ENCODE measurements around the gene KREMEN1.

KREMEN1 gene

DNA sequence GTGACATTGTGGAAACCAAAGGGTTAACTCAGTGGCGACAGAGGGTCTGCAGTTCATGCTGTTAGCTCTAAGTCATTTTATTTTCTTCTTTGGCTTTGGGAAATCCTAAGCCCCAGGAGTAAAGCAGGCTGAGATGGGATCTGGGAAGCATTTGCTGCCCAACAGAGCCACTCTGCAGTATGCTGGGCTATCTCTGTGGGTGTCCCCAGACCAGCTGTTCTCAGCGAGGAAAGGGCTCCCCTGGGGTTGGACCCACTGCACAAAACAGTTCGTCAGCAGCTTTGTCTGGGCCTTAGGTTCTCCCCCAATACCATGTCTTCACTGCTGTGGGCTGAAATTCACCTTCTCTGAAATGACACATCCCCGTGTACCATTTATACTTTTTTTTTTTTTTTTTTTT is 34.0 kb downstream of the KREMEN1 start:
- no peaks in the 10 kb centered on the region for H3K9me3 ChIP-seq (ENCODE audit: control insufficient read depth in 1 of 2, low read length in 2 of 2)
- no peak overlapping the region for H3K4me3 ChIP-seq (ENCODE audit: low read depth in 1 of 2, low read length in 2 of 2)
- H3K27ac ChIP-seq (ENCODE audit: low read depth, low read length), result no peak overlapping the region
- no peaks in the 10 kb centered on the region for H3K27me3 ChIP-seq (ENCODE audit: control insufficient read depth in 1 of 2, insufficient read depth in 2 of 2, low read length in 2 of 2)
- no peaks in the 10 kb centered on the region for H3K36me3 ChIP-seq (ENCODE audit: control insufficient read depth in 1 of 2, insufficient read depth in 2 of 2, low read length in 2 of 2)
- no peak overlapping the region for H3K9ac ChIP-seq (ENCODE audit: low read depth in 1 of 2, low read length in 2 of 2)
- H3K4me1 ChIP-seq (ENCODE audit: control insufficient read depth in 1 of 2, insufficient read depth in 2 of 2, low read length in 2 of 2), result peaks cover 0 to 10% of the 10 kb centered on the region in 2 donors

DNA sequence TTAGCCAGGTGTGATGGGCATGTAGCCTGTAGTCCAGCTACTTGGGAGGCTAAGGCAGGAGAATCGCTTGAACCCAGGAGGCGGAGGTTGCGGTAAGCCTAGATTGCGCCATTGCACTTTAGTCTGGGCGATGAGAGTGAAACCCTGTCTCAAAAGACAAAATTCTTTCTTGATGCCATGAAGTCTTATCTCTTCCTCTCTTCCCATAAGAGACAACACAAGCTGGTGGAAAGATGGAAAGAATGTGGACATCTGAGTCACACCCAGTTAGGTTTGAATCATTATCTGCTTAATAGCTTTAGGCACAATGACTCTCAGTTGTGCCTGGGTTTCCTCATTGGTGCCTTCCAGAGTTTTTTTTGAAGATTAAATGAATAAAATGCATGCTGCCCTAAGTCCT is 35.3 kb downstream of the KREMEN1 start:
- Histone ChIP-seq H3K27me3 (ENCODE audit: control insufficient read depth in 1 of 2, insufficient read depth in 2 of 2, low read length in 2 of 2) (no peaks in the 10 kb centered on the region), H3K4me1 (ENCODE audit: control insufficient read depth in 1 of 2, insufficient read depth in 2 of 2, low read length in 2 of 2) (peaks cover 0 to 10% of the 10 kb centered on the region in 2 donors), H3K9me3 (ENCODE audit: control insufficient read depth in 1 of 2, low read length in 2 of 2) (no peaks in the 10 kb centered on the region), H3K9ac (ENCODE audit: low read depth in 1 of 2, low read length in 2 of 2) (no peak overlapping the region), H3K36me3 (ENCODE audit: control insufficient read depth in 1 of 2, insufficient read depth in 2 of 2, low read length in 2 of 2) (no peaks in the 10 kb centered on the region), H3K27ac (ENCODE audit: low read depth, low read length) (no peak overlapping the region), H3K4me3 (ENCODE audit: low read depth in 1 of 2, low read length in 2 of 2) (no peak overlapping the region)

DNA sequence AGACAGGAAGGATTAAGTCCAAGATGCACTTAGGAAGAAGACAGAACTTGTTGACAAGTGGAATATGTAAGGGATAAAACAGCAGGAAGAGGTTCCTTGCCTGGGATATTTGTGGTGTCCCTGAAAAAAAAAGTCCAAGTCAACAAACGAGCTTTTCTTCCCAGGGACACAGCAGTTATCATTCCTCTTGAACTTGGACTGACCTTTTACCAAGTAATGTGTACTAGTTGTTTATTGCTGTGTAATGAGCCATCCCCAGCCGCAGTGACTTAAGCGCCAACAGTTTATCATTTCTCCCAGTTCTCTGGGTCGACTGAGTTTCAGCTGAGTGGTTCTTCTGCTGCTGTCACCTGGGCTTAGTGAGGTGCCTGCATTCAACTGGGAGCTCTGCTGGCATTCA is 37.0 kb downstream of the KREMEN1 start:
- Histone ChIP-seq H3K4me3 (ENCODE audit: low read depth in 1 of 2, low read length in 2 of 2) (no peak overlapping the region), H3K27ac (ENCODE audit: low read depth, low read length) (no peak overlapping the region), H3K27me3 (ENCODE audit: control insufficient read depth in 1 of 2, insufficient read depth in 2 of 2, low read length in 2 of 2) (no peaks in the 10 kb centered on the region), H3K36me3 (ENCODE audit: control insufficient read depth in 1 of 2, insufficient read depth in 2 of 2, low read length in 2 of 2) (no peaks in the 10 kb centered on the region), H3K4me1 (ENCODE audit: control insufficient read depth in 1 of 2, insufficient read depth in 2 of 2, low read length in 2 of 2) (peaks cover 0 to 10% of the 10 kb centered on the region in 2 donors), H3K9me3 (ENCODE audit: control insufficient read depth in 1 of 2, low read length in 2 of 2) (no peaks in the 10 kb centered on the region), H3K9ac (ENCODE audit: low read depth in 1 of 2, low read length in 2 of 2) (no peak overlapping the region)

DNA sequence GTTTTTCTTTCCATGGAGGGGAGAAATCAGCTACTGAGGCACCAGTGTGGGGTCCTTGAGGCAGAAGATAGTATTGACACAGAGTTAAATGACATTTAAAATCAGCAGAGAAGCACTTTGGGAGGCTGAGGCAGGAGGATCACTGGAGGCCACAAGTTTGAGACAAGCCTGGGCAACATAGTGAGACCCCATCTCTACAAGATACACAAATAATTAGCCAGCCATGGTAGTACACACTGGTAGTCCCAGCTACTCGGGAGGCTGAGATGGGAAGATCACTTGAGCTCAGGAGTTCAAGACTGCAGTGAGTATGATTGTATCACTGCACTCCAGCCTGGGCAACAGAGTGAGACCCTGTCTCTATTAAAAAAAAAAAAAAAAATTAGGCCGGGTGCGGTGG is 38.1 kb downstream of the KREMEN1 start:
- H3K4me1 ChIP-seq (ENCODE audit: control insufficient read depth in 1 of 2, insufficient read depth in 2 of 2, low read length in 2 of 2), result peaks cover 0 to 13% of the 10 kb centered on the region in 2 donors

DNA sequence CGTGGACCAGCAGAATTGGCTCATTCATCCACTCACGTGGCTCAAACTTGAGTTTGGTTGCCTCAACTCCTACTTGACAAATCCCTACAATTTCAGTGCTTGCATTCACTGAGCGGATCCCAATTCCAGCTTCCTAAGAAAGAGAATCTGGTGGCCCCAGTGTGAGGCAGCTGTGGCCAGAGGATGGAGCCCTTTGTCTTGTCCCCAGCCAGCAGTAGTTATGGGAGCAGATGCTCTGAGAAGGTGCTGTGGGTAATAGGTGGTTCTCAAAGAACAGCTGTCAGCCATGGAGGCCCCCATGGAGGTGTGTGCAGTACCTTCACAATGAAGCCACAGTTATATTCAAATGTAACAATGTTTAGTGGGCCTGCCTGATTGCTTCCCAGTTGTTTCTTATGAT is 39.3 kb downstream of the KREMEN1 start:
- Histone ChIP-seq H3K9me3 (ENCODE audit: control insufficient read depth in 1 of 2, low read length in 2 of 2) (no peaks in the 10 kb centered on the region), H3K36me3 (ENCODE audit: control insufficient read depth in 1 of 2, insufficient read depth in 2 of 2, low read length in 2 of 2) (no peaks in the 10 kb centered on the region), H3K9ac (ENCODE audit: low read depth in 1 of 2, low read length in 2 of 2) (no peak overlapping the region), H3K4me3 (ENCODE audit: low read depth in 1 of 2, low read length in 2 of 2) (no peak overlapping the region), H3K27me3 (ENCODE audit: control insufficient read depth in 1 of 2, insufficient read depth in 2 of 2, low read length in 2 of 2) (no peaks in the 10 kb centered on the region), H3K27ac (ENCODE audit: low read depth, low read length) (no peak overlapping the region), H3K4me1 (ENCODE audit: control insufficient read depth in 1 of 2, insufficient read depth in 2 of 2, low read length in 2 of 2) (peaks cover 0 to 13% of the 10 kb centered on the region in 2 donors)

More for the DNA sequence above, 38.1 kb downstream of the KREMEN1 start:
- Histone ChIP-seq H3K27ac (ENCODE audit: low read depth, low read length) (no peak overlapping the region), H3K9ac (ENCODE audit: low read depth in 1 of 2, low read length in 2 of 2) (no peak overlapping the region), H3K36me3 (ENCODE audit: control insufficient read depth in 1 of 2, insufficient read depth in 2 of 2, low read length in 2 of 2) (no peaks in the 10 kb centered on the region), H3K9me3 (ENCODE audit: control insufficient read depth in 1 of 2, low read length in 2 of 2) (no peaks in the 10 kb centered on the region), H3K4me3 (ENCODE audit: low read depth in 1 of 2, low read length in 2 of 2) (no peak overlapping the region), H3K27me3 (ENCODE audit: control insufficient read depth in 1 of 2, insufficient read depth in 2 of 2, low read length in 2 of 2) (no peaks in the 10 kb centered on the region)

DNA sequence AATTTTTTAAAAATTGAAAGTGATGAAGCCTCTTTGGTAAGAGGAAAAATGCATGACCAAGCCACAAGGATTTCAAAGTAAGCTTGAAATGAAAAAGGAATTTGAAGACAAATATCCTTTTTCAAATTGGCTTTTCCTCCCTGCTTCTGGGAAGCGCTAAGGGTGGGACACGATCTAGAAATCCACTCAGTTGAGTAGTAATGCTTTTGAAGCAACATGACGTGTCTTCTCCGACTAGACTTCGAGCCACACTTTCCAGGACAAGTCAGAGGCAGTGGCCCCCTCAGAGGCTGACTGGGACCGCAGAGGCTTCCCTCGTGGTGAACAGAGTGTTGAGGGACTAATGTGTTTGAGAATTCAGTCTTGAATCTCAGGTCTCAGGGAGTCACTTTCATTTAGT is 39.8 kb downstream of the KREMEN1 start:
- no peak overlapping the region for H3K4me3 ChIP-seq (ENCODE audit: low read depth in 1 of 2, low read length in 2 of 2)
- H3K4me1 ChIP-seq (ENCODE audit: control insufficient read depth in 1 of 2, insufficient read depth in 2 of 2, low read length in 2 of 2), result peaks cover 0 to 13% of the 10 kb centered on the region in 2 donors
- no peaks in the 10 kb centered on the region for H3K9me3 ChIP-seq (ENCODE audit: control insufficient read depth in 1 of 2, low read length in 2 of 2)
- no peak overlapping the region for H3K9ac ChIP-seq (ENCODE audit: low read depth in 1 of 2, low read length in 2 of 2)
- H3K27ac ChIP-seq (ENCODE audit: low read depth, low read length), result no peak overlapping the region
- H3K27me3 ChIP-seq (ENCODE audit: control insufficient read depth in 1 of 2, insufficient read depth in 2 of 2, low read length in 2 of 2), result no peaks in the 10 kb centered on the region
- no peaks in the 10 kb centered on the region for H3K36me3 ChIP-seq (ENCODE audit: control insufficient read depth in 1 of 2, insufficient read depth in 2 of 2, low read length in 2 of 2)

DNA sequence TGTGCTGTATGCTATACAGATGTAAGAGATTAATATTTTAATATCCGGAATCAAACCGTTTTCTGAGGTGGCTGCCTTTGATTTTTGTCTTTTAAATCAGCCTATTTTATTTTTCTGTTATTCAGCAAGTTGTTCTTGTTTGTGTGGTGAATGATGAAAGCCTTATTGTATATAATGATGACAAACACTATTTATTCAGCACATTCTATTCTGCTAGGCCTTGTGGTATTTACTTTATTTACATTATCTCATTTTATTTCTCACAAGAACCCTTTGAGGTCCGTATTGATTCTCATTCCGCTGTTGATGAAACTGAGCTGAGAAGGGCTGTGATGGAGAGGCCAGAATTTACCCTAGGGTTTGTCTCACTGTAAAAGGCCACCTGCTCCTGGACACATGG is 40.5 kb downstream of the KREMEN1 start:
- Histone ChIP-seq H3K27ac (ENCODE audit: low read depth, low read length) (no peak overlapping the region), H3K9me3 (ENCODE audit: control insufficient read depth in 1 of 2, low read length in 2 of 2) (no peaks in the 10 kb centered on the region), H3K4me1 (ENCODE audit: control insufficient read depth in 1 of 2, insufficient read depth in 2 of 2, low read length in 2 of 2) (peaks cover 0 to 13% of the 10 kb centered on the region in 2 donors), H3K4me3 (ENCODE audit: low read depth in 1 of 2, low read length in 2 of 2) (no peak overlapping the region), H3K36me3 (ENCODE audit: control insufficient read depth in 1 of 2, insufficient read depth in 2 of 2, low read length in 2 of 2) (no peaks in the 10 kb centered on the region), H3K27me3 (ENCODE audit: control insufficient read depth in 1 of 2, insufficient read depth in 2 of 2, low read length in 2 of 2) (no peaks in the 10 kb centered on the region), H3K9ac (ENCODE audit: low read depth in 1 of 2, low read length in 2 of 2) (no peak overlapping the region)

DNA sequence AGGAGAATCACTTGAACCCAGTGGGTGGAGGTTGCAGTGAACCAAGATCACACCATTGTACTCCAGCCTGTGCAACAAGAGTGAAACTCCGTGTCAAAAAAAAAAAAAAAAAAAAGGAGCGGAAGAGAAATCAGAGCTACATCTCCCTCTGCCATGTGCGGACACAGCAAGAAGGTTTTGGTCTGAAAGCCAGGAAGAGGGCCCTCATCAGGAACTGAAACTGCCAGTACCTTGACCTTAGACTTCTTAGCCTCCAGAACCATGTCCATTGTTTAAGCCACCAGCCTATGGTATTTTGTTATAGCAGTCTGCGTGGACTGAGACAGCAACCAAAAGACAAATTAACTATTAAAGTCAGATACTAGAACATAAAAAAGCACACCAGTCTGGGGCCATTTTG is 41.6 kb downstream of the KREMEN1 start:
- Histone ChIP-seq H3K9ac (ENCODE audit: low read depth in 1 of 2, low read length in 2 of 2) (no peak overlapping the region), H3K9me3 (ENCODE audit: control insufficient read depth in 1 of 2, low read length in 2 of 2) (no peaks in the 10 kb centered on the region), H3K36me3 (ENCODE audit: control insufficient read depth in 1 of 2, insufficient read depth in 2 of 2, low read length in 2 of 2) (no peaks in the 10 kb centered on the region), H3K27ac (ENCODE audit: low read depth, low read length) (no peak overlapping the region), H3K4me3 (ENCODE audit: low read depth in 1 of 2, low read length in 2 of 2) (no peak overlapping the region), H3K4me1 (ENCODE audit: control insufficient read depth in 1 of 2, insufficient read depth in 2 of 2, low read length in 2 of 2) (peaks cover 0 to 13% of the 10 kb centered on the region in 2 donors), H3K27me3 (ENCODE audit: control insufficient read depth in 1 of 2, insufficient read depth in 2 of 2, low read length in 2 of 2) (no peaks in the 10 kb centered on the region)

DNA sequence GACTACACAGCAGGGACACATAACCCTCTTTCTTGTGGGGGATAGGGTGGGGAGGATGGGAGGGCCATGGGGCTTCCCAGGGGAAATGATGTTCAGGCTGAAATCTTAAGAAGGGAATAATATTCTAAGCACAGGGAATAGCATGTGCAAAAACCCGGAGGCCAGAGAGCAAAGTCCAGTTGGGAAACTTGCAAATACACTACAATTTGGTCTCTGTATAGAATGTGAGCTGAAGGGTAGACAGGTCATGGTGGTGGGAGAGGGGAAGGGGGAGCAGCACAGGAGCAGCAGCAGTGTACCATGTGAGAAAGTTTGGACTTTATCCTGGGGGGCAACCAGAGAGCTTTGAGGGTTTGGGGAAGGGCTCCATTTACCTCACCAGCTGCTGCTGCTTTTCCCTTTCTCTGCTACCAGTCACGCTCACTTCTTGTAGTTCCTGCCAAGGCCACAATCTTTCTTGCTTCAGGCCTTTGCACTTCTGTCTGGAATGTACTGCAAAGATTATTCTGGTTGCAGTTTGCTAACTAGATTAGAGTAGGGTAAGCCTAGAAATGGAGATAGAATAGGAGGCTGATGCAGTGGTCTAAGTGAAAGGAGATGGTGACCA is 43.0 kb downstream of the KREMEN1 start:
- H3K36me3 ChIP-seq (ENCODE audit: control insufficient read depth in 1 of 2, insufficient read depth in 2 of 2, low read length in 2 of 2), result no peaks in the 10 kb centered on the region
- no peak overlapping the region for H3K4me3 ChIP-seq (ENCODE audit: low read depth in 1 of 2, low read length in 2 of 2)
- H3K4me1 ChIP-seq (ENCODE audit: control insufficient read depth in 1 of 2, insufficient read depth in 2 of 2, low read length in 2 of 2), result peaks cover 0 to 4% of the 10 kb centered on the region in 2 donors
- H3K27ac ChIP-seq (ENCODE audit: low read depth, low read length), result no peak overlapping the region
- no peak overlapping the region for H3K9ac ChIP-seq (ENCODE audit: low read depth in 1 of 2, low read length in 2 of 2)
- no peaks in the 10 kb centered on the region for H3K9me3 ChIP-seq (ENCODE audit: control insufficient read depth in 1 of 2, low read length in 2 of 2)
- no peaks in the 10 kb centered on the region for H3K27me3 ChIP-seq (ENCODE audit: control insufficient read depth in 1 of 2, insufficient read depth in 2 of 2, low read length in 2 of 2)

DNA sequence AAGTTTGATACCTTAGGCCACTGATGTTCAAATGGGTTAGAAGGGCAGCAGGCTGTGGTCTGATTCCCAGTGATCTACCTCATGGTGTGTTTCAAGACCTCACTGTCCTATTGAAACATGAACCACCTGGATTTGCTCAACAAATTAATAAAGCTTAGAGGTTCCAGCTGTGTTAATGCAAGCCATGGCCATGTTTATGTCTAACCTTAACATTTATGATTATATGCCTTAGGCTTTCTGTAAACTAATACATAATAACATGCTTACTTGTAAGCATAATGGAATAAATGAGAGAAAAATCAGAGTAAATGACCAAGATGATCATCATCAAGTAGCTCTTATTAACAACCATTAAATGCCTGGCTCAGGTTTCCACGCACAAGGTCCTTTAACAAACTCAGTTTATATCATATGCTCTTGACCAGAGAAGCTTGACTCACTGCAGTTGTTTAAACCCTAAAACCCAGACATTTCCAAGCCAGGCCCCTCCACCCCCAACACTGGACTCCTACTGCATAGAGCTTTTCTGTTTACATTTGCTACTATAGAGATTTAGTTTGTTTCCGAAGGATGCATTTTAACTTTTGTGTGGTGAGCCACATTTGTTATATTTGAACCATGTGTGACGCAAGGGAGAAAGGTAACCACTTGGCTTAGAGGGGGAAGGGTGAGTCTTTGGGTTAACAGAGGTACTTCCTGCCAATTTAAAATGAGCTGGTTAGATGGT is 43.7 kb downstream of the KREMEN1 start:
- no peaks in the 10 kb centered on the region for H3K36me3 ChIP-seq (ENCODE audit: control insufficient read depth in 1 of 2, insufficient read depth in 2 of 2, low read length in 2 of 2)

More for the DNA sequence above, 43.7 kb downstream of the KREMEN1 start:
- Histone ChIP-seq H3K4me3 (ENCODE audit: low read depth in 1 of 2, low read length in 2 of 2) (no peak overlapping the region), H3K9me3 (ENCODE audit: control insufficient read depth in 1 of 2, low read length in 2 of 2) (no peaks in the 10 kb centered on the region), H3K4me1 (ENCODE audit: control insufficient read depth in 1 of 2, insufficient read depth in 2 of 2, low read length in 2 of 2) (peaks cover 0 to 4% of the 10 kb centered on the region in 2 donors), H3K9ac (ENCODE audit: low read depth in 1 of 2, low read length in 2 of 2) (no peak overlapping the region), H3K27ac (ENCODE audit: low read depth, low read length) (no peak overlapping the region), H3K27me3 (ENCODE audit: control insufficient read depth in 1 of 2, insufficient read depth in 2 of 2, low read length in 2 of 2) (no peaks in the 10 kb centered on the region)

All from duodenal mucosa (tissue), 2 donors.